ENCODE data around the gene SERPINE1.

SERPINE1 gene

GRCh38 chr7:101173752-101174244 is 46.9 kb downstream of the SERPINE1 start:
- TF ChIP-seq JUND (IDR thresholded peaks at IDR 0.05; ENCODE audit: low read depth) = no peak
- in situ Hi-C loops (cut with HindIII; ENCODE audit: low pct_unique_long_range_greater_than_20kb, low sequenced_read_pairs) = no loop called here
- DNase-seq (ENCODE audit: low read depth in 1 of 2, low spot score in 1 of 2) = peak; percentile 75 to 79

GRCh38 chr7:101174322-101174854 is 47.5 kb downstream of the SERPINE1 start:
- DNase-seq (ENCODE audit: low read depth in 1 of 2, low spot score in 1 of 2) = no peak

GRCh38 chr7:101175664-101176063 is 48.8 kb downstream of the SERPINE1 start:
- in situ Hi-C loops (cut with HindIII; ENCODE audit: low pct_unique_long_range_greater_than_20kb, low sequenced_read_pairs) = no loop called here
- no peak for TF ChIP-seq JUND (IDR thresholded peaks at IDR 0.05; ENCODE audit: low read depth)
- DNase-seq (ENCODE audit: low read depth in 1 of 2, low spot score in 1 of 2) = no peak

More at GRCh38 chr7:101174322-101174854, 47.5 kb downstream of the SERPINE1 start:
- in situ Hi-C loops (cut with HindIII; ENCODE audit: low pct_unique_long_range_greater_than_20kb, low sequenced_read_pairs) = no loop called here
- TF ChIP-seq JUND (IDR thresholded peaks at IDR 0.05; ENCODE audit: low read depth) = no peak

GRCh38 chr7:101177644-101178043 is 50.7 kb downstream of the SERPINE1 start:
- TF ChIP-seq JUND (IDR thresholded peaks at IDR 0.05; ENCODE audit: low read depth) = no peak
- no peak for DNase-seq (ENCODE audit: low read depth in 1 of 2, low spot score in 1 of 2)
- in situ Hi-C loops (cut with HindIII; ENCODE audit: low pct_unique_long_range_greater_than_20kb, low sequenced_read_pairs) = no loop called here

- no peak for DNase-seq (ENCODE audit: low read depth in 1 of 2, low spot score in 1 of 2)
- TF ChIP-seq JUND (IDR thresholded peaks at IDR 0.05; ENCODE audit: low read depth) = no peak
- in situ Hi-C loops (cut with HindIII; ENCODE audit: low pct_unique_long_range_greater_than_20kb, low sequenced_read_pairs) = no loop called here
Measured at GRCh38 chr7:101179117-101179516, 52.2 kb downstream of the SERPINE1 start.

GRCh38 chr7:101179713-101180112 is 52.8 kb downstream of the SERPINE1 start:
- TF ChIP-seq JUND (IDR thresholded peaks at IDR 0.05; ENCODE audit: low read depth) = no peak
- no peak for DNase-seq (ENCODE audit: low read depth in 1 of 2, low spot score in 1 of 2)
- in situ Hi-C loops (cut with HindIII; ENCODE audit: low pct_unique_long_range_greater_than_20kb, low sequenced_read_pairs) = no loop called here

GRCh38 chr7:101180130-101180755 is 53.3 kb downstream of the SERPINE1 start, which contains the start of gene NAT16:
Gene NAT16 (minus strand): TSS chr7:101180293. CDS start chr7:101174807, 5,486 bp downstream.
- no peak for DNase-seq (ENCODE audit: low read depth in 1 of 2, low spot score in 1 of 2)
- in situ Hi-C loops (cut with HindIII; ENCODE audit: low pct_unique_long_range_greater_than_20kb, low sequenced_read_pairs) = no loop called here
- TF ChIP-seq JUND (IDR thresholded peaks at IDR 0.05; ENCODE audit: low read depth) = no peak

- no peak for DNase-seq (ENCODE audit: low read depth in 1 of 2, low spot score in 1 of 2)
- in situ Hi-C loops (cut with HindIII; ENCODE audit: low pct_unique_long_range_greater_than_20kb, low sequenced_read_pairs) = no loop called here
- TF ChIP-seq JUND (IDR thresholded peaks at IDR 0.05; ENCODE audit: low read depth) = no peak
Measured at GRCh38 chr7:101185258-101185839, 58.4 kb downstream of the SERPINE1 start.

GRCh38 chr7:101186194-101186593 is 59.3 kb downstream of the SERPINE1 start:
- in situ Hi-C loops (cut with HindIII; ENCODE audit: low pct_unique_long_range_greater_than_20kb, low sequenced_read_pairs) = no loop called here
- no peak for TF ChIP-seq JUND (IDR thresholded peaks at IDR 0.05; ENCODE audit: low read depth)

GRCh38 chr7:101186844-101187428 is 60.0 kb downstream of the SERPINE1 start:
- no peak for TF ChIP-seq JUND (IDR thresholded peaks at IDR 0.05; ENCODE audit: low read depth)
- in situ Hi-C loops (cut with HindIII; ENCODE audit: low pct_unique_long_range_greater_than_20kb, low sequenced_read_pairs) = no loop called here
- no peak for DNase-seq (ENCODE audit: low read depth in 1 of 2, low spot score in 1 of 2)

More at GRCh38 chr7:101186194-101186593, 59.3 kb downstream of the SERPINE1 start:
- DNase-seq (ENCODE audit: low read depth in 1 of 2, low spot score in 1 of 2) = no peak

Measured in T47D (cell line).